ENCODE data around the gene SLC4A2. TPM values are rescaled to one million over a fixed set of nuclear protein-coding genes. Genes with fewer than 3 reads are reported as not detected.
A peak's percentile ranks its signal among the peaks of the same experiment; 100 is the strongest.
"Not testable (repeated sequence)": the region's sequence is repeated elsewhere in the genome, so short reads cannot be mapped to it uniquely, and the experiment has no call there.

Gene SLC4A2
- total and polyA plus RNA-seq, 5 donors from 2014 or later: 11.6 to 71.7 (median 13.0) TPM

GRCh38 chr7:151025924-151026671, 33.3 kb upstream of the SLC4A2 start:
- Mint-ChIP-seq H3K27me3 (peaks cover 24% of the 10 kb centered on the region), H3K4me1 (peaks cover 8 to 31% (median 21%) of the 10 kb centered on the region in 4 donors), H3K4me3 (peak overlapping the region in 2 of 4 donors; percentile 41 to 76), H3K9me3 (no peaks in the 10 kb centered on the region), H3K27ac (peak overlapping the region in 2 of 3 donors; percentile 99), H3K36me3 (no peaks in the 10 kb centered on the region)
- no peak for DNase-seq
- H3K4me1 ChIP-seq (ENCODE audit: control insufficient read depth, insufficient read depth, low read length, poor library complexity, severe bottlenecking): peaks cover 10% of the 10 kb centered on the region
- no peaks in the 10 kb centered on the region for H3K9me3 ChIP-seq (ENCODE audit: control insufficient read depth in 2 of 2, low read length in 2 of 2)
- ATAC-seq (ENCODE audit: low read depth in 2 of 2): no peak
- H3K27me3 ChIP-seq (ENCODE audit: control insufficient read depth, insufficient read depth, low read length): no peaks in the 10 kb centered on the region
- no peak overlapping the region for H3K27ac ChIP-seq (ENCODE audit: insufficient read depth, low read length, poor library complexity, severe bottlenecking)
- H3K36me3 ChIP-seq (ENCODE audit: control insufficient read depth, insufficient read depth, low read length): no peaks in the 10 kb centered on the region
- no peak overlapping the region for H3K4me3 ChIP-seq (ENCODE audit: low read depth, low read length)

- not testable (repeated sequence) for ATAC-seq (ENCODE audit: low read depth in 2 of 2); H3K36me3 ChIP-seq (ENCODE audit: control insufficient read depth, insufficient read depth, low read length); H3K4me1 ChIP-seq (ENCODE audit: control insufficient read depth, insufficient read depth, low read length, poor library complexity, severe bottlenecking); H3K9me3 ChIP-seq (ENCODE audit: control insufficient read depth in 2 of 2, low read length in 2 of 2); H3K9me3 Mint-ChIP-seq; H3K36me3 Mint-ChIP-seq; H3K27me3 ChIP-seq (ENCODE audit: control insufficient read depth, insufficient read depth, low read length); DNase-seq
- peaks cover 8 to 39% (median 23%) of the 10 kb centered on the region in 4 donors for H3K4me1 Mint-ChIP-seq
- H3K4me3 Mint-ChIP-seq: peak overlapping the region; percentile 91 to 96 (median 94)
- H3K27ac ChIP-seq (ENCODE audit: insufficient read depth, low read length, poor library complexity, severe bottlenecking): peak overlapping the region; percentile 87
- peak overlapping the region; percentile 78 for H3K4me3 ChIP-seq (ENCODE audit: low read depth, low read length)
- H3K27me3 Mint-ChIP-seq: peaks cover 24% of the 10 kb centered on the region
- peak overlapping the region; percentile 98 to 99 (median 99) for H3K27ac Mint-ChIP-seq
Measured at GRCh38 chr7:151026771-151027727, 32.3 kb upstream of the SLC4A2 start.

GRCh38 chr7:151027728-151028130, 31.7 kb upstream of the SLC4A2 start:
- Mint-ChIP-seq H3K4me1 (peaks cover 8 to 39% (median 23%) of the 10 kb centered on the region in 4 donors), H3K4me3 (peak overlapping the region; percentile 91 to 96 (median 94)), H3K27ac (peak overlapping the region; percentile 98 to 99 (median 99)), H3K27me3 (peaks cover 23% of the 10 kb centered on the region)
- peak overlapping the region; percentile 78 for H3K4me3 ChIP-seq (ENCODE audit: low read depth, low read length)
- peak in 1 of 2 donors; percentile 0 for ATAC-seq (ENCODE audit: low read depth in 2 of 2)
- H3K27ac ChIP-seq (ENCODE audit: insufficient read depth, low read length, poor library complexity, severe bottlenecking): peak overlapping the region; percentile 87
- not testable (repeated sequence) for H3K9me3 ChIP-seq (ENCODE audit: control insufficient read depth in 2 of 2, low read length in 2 of 2); H3K36me3 Mint-ChIP-seq; DNase-seq; H3K9me3 Mint-ChIP-seq; H3K4me1 ChIP-seq (ENCODE audit: control insufficient read depth, insufficient read depth, low read length, poor library complexity, severe bottlenecking); H3K27me3 ChIP-seq (ENCODE audit: control insufficient read depth, insufficient read depth, low read length); H3K36me3 ChIP-seq (ENCODE audit: control insufficient read depth, insufficient read depth, low read length)

- H3K4me3 Mint-ChIP-seq: peak within 1 kb of the TSS; percentile 91 to 96 (median 94)
- H3K4me3 ChIP-seq (ENCODE audit: low read depth, low read length): peak within 1 kb of the TSS; percentile 78
- DNase-seq (peak; percentile 97 to 99 (median 99)), ATAC-seq (ENCODE audit: low read depth in 2 of 2) (peak; percentile 90 to 93)
- H3K27ac ChIP-seq (ENCODE audit: insufficient read depth, low read length, poor library complexity, severe bottlenecking): peak within 1 kb of the TSS; percentile 87
- H3K27ac Mint-ChIP-seq: peak within 1 kb of the TSS; percentile 98 to 99 (median 99)
- H3K9me3 ChIP-seq (ENCODE audit: control insufficient read depth in 2 of 2, low read length in 2 of 2): no peaks in the 10 kb centered on the region
- H3K4me1 ChIP-seq (ENCODE audit: control insufficient read depth, insufficient read depth, low read length, poor library complexity, severe bottlenecking): peaks cover 10% of the 10 kb centered on the region
- no peaks in the 10 kb centered on the region for H3K9me3 Mint-ChIP-seq
- peaks cover 6% of the 10 kb centered on the region for H3K36me3 Mint-ChIP-seq
- H3K27me3 Mint-ChIP-seq: peaks cover 17% of the 10 kb centered on the region
- peaks cover 13% of the 10 kb centered on the region for H3K36me3 ChIP-seq (ENCODE audit: control insufficient read depth, insufficient read depth, low read length)
- H3K4me1 Mint-ChIP-seq: peaks cover 8 to 39% (median 23%) of the 10 kb centered on the region in 4 donors
- H3K27me3 ChIP-seq (ENCODE audit: control insufficient read depth, insufficient read depth, low read length): no peaks in the 10 kb centered on the region
Measured at GRCh38 chr7:151028131-151028947, 31.1 kb upstream of the SLC4A2 start, which contains the start of gene ABCB8. ABCB8 (plus strand) TSS chr7:151028450; CDS start chr7:151028516, 66 bp downstream.

GRCh38 chr7:151028948-151029501, 30.4 kb upstream of the SLC4A2 start:
- Mint-ChIP-seq H3K36me3 (peaks cover 6% of the 10 kb centered on the region), H3K27me3 (peaks cover 17% of the 10 kb centered on the region), H3K4me3 (peak overlapping the region; percentile 91 to 96 (median 94)), H3K4me1 (peaks cover 8 to 39% (median 23%) of the 10 kb centered on the region in 4 donors), H3K9me3 (no peaks in the 10 kb centered on the region), H3K27ac (peak overlapping the region; percentile 98 to 99 (median 99))
- H3K27me3 ChIP-seq (ENCODE audit: control insufficient read depth, insufficient read depth, low read length): no peaks in the 10 kb centered on the region
- peaks cover 10% of the 10 kb centered on the region for H3K4me1 ChIP-seq (ENCODE audit: control insufficient read depth, insufficient read depth, low read length, poor library complexity, severe bottlenecking)
- DNase-seq (no peak), ATAC-seq (ENCODE audit: low read depth in 2 of 2) (no peak)
- H3K36me3 ChIP-seq (ENCODE audit: control insufficient read depth, insufficient read depth, low read length): peaks cover 13% of the 10 kb centered on the region
- H3K4me3 ChIP-seq (ENCODE audit: low read depth, low read length): peak overlapping the region; percentile 78
- H3K9me3 ChIP-seq (ENCODE audit: control insufficient read depth in 2 of 2, low read length in 2 of 2): no peaks in the 10 kb centered on the region
- peak overlapping the region; percentile 87 for H3K27ac ChIP-seq (ENCODE audit: insufficient read depth, low read length, poor library complexity, severe bottlenecking)

- Mint-ChIP-seq H3K9me3 (no peaks in the 10 kb centered on the region), H3K4me3 (peak overlapping the region in 1 of 4 donors; percentile 54), H3K27ac (peak overlapping the region in 1 of 3 donors; percentile 89), H3K4me1 (peaks cover 8 to 39% (median 23%) of the 10 kb centered on the region in 4 donors), H3K36me3 (peaks cover 12% of the 10 kb centered on the region), H3K27me3 (peaks cover 10% of the 10 kb centered on the region)
- Histone ChIP-seq H3K9me3 (ENCODE audit: control insufficient read depth in 2 of 2, low read length in 2 of 2) (no peaks in the 10 kb centered on the region), H3K36me3 (ENCODE audit: control insufficient read depth, insufficient read depth, low read length) (peaks cover 28% of the 10 kb centered on the region), H3K27ac (ENCODE audit: insufficient read depth, low read length, poor library complexity, severe bottlenecking) (no peak overlapping the region), H3K4me1 (ENCODE audit: control insufficient read depth, insufficient read depth, low read length, poor library complexity, severe bottlenecking) (peaks cover 10% of the 10 kb centered on the region), H3K4me3 (ENCODE audit: low read depth, low read length) (no peak overlapping the region), H3K27me3 (ENCODE audit: control insufficient read depth, insufficient read depth, low read length) (no peaks in the 10 kb centered on the region)
- no peak for DNase-seq
- ATAC-seq (ENCODE audit: low read depth in 2 of 2): no peak
Measured at GRCh38 chr7:151031011-151031410, 28.4 kb upstream of the SLC4A2 start.
